RWPE1 (cell line): ENCODE results near the gene ARRDC4.
A peak's percentile ranks its signal among the peaks of the same experiment; 100 is the strongest.

Source experiments
- CTCF ChIA-PET: fragments of 350-600 bp; sonication (Branson Sonifier 250); formaldehyde crosslinking; extraction: SDS; loops from one replicate; lab custom pipeline; 2021; lab: Yijun Ruan, JAX
- POLR2A ChIA-PET: fragments of 400-600 bp; formaldehyde crosslinking; extraction: SDS; loops from one replicate; lab custom pipeline; 2020; ENCODE audit warnings: antibody characterized with exemption; ENCODE audit not compliant: low non-redundant PET; lab: Yijun Ruan, JAX
- DNase-seq: peaks from one replicate; pipeline ENCODE4 v3.0.0; 2012; ENCODE audit warnings: low spot score
- H3K27ac ChIP-seq: fragments of 450-650 bp; 2 replicates; pipeline ENCODE4 v1.5.1; 2017
- CTCF ChIP-seq: fragments of 450-650 bp; conservative IDR thresholded peaks from 2 replicates; pipeline ENCODE4 v1.5.1; 2017; ENCODE audit warnings: low read depth, mild to moderate bottlenecking

Gene ARRDC4, protein sequence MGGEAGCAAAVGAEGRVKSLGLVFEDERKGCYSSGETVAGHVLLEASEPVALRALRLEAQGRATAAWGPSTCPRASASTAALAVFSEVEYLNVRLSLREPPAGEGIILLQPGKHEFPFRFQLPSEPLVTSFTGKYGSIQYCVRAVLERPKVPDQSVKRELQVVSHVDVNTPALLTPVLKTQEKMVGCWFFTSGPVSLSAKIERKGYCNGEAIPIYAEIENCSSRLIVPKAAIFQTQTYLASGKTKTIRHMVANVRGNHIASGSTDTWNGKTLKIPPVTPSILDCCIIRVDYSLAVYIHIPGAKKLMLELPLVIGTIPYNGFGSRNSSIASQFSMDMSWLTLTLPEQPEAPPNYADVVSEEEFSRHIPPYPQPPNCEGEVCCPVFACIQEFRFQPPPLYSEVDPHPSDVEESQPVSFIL

GRCh38 chr15:97960364-97961066, at the start of gene ARRDC4:
Gene ARRDC4, plus strand, starts transcription at chr15:97960703. Its CDS starts 159 bp downstream, at chr15:97960862.
- POLR2A ChIA-PET = interaction anchor here (0.5 kb wide), 1 partner anchor 80 kb away, joined by 3 read pairs; no protein-coding TSS in a partner anchor
- DNase-seq = peak; percentile 97
- CTCF ChIA-PET = interaction anchor here (0.5 kb wide), 1 partner anchor 832 kb away, joined by 4 read pairs; no protein-coding TSS in a partner anchor
- no peak for TF ChIP-seq CTCF
- peak within 1 kb of the TSS; percentile 83 for H3K27ac ChIP-seq

DNA sequence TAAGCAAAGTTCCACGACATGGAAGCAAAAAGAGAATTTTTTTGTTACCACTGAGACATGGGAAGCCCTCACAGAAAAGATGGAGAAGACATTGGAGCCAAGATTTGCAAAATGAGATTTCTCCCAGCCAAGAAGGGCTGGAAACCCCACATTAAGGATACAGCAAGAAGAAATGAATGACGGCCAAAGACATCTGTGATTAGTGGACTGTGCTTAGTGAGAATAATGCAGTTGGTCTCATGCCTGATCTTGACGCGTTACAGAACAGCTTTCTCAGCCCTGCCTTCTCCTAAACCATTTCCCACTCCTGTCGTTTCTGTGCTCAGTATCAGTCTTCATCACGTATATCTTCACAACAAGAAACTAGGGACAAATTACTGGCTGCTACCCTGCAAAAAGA, 45.8 kb upstream of the ARRDC4 start:
- TF ChIP-seq CTCF = no peak
- no peak for DNase-seq
- ChIA-PET CTCF (interaction anchor here (1.0 kb wide), 1 partner anchor 263 kb away, joined by 3 read pairs; no protein-coding TSS in a partner anchor), POLR2A (no interaction called here)
- no peak overlapping the region for H3K27ac ChIP-seq

GRCh38 chr15:97915261-97915660, 45.2 kb upstream of the ARRDC4 start:
- ChIA-PET POLR2A (no interaction called here), CTCF (interaction anchor here (1.0 kb wide), 1 partner anchor 262 kb away, joined by 3 read pairs; no protein-coding TSS in a partner anchor)
- no peak for TF ChIP-seq CTCF

DNA sequence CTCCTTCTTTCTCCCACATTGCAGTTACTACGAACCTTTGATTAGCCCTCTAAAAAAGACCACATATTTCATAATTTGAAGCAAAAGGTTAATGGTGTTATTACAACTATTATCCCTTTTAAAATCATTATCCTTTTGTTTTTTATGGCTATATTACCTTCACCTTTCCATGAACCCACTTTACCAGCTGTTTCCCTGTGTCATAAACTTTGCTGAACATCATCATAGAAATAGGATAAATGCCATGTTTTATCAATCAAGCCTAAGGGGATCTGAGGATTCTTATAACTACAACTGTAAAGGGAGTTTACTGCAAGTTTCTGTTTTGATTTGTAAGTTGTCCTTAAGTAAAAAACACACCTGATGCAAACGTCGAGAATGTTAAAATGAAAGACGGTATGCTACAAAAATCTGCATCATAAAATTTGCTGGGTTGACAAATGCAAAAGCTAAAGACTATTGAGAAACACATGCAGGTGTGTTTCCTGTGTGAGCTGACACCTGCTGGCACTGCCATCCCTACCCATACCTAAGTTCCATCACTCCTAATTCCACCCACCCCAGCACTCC, 39.1 kb upstream of the ARRDC4 start:
- no peak for DNase-seq
- POLR2A ChIA-PET = no interaction called here
- CTCF ChIA-PET = no interaction called here
- no peak overlapping the region for H3K27ac ChIP-seq
- TF ChIP-seq CTCF = no peak

More at GRCh38 chr15:97915261-97915660, 45.2 kb upstream of the ARRDC4 start:
- H3K27ac ChIP-seq = no peak overlapping the region
- no peak for DNase-seq

DNA sequence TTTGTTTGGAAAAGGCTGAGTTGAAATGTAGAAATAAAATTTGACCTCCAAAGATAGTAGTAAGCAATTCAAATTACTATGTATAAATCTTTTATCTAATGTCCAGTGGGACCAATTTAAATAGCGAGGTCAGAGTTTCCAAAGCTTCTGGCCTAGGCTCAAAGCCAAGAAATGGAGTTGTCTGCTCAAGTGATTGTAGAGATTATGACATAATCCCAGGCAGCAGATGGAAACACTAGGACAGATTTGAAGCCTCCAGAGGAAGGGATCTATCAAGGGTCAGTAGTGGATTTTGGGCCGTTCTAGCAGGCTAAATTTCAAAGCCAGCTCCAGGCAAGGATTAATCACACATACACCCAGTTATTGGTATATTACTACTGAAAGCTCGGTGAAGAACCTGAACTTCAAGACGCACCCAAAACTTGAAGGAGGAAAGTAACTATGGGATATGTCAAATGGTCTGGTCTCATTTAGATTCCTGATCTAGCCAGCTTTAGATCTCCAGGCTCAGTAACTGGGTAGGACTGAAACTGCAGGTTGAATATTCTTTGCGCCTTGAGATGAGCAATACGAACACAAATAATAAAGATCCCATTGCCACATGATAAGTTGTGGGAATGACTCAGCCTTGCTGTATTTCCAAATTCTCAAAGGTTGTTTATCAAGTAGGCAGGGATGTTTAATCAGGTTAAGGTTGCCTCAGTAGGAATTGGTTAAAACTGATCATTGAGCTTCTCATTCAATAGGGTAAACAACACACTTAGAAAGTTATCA, 30.9 kb upstream of the ARRDC4 start:
- ChIA-PET POLR2A (no interaction called here), CTCF (interaction anchor here (0.6 kb wide), 1 partner anchor 858 kb away, joined by 3 read pairs; no protein-coding TSS in a partner anchor)
- peak; percentile 28 for DNase-seq
- no peak overlapping the region for H3K27ac ChIP-seq
- TF ChIP-seq CTCF = no peak
